ENCODE results near the gene RERE. TPM values are rescaled to one million over a fixed set of nuclear protein-coding genes. Genes with fewer than 3 reads are reported as not detected.

The RERE gene
- total and polyA plus RNA-seq, 2 donors (not counting 3 experiments of a cell fraction or from before 2014, with no cell fraction given) = 14.1 to 113 TPM

- no peak for FAIRE-seq
These were observed 248.2 kb downstream of the RERE start for GRCh38 chr1:8569242-8569641.

More at GRCh38 chr1:8569242-8569641, 248.2 kb downstream of the RERE start:
- POLR2A ChIA-PET = no interaction called here
- no peaks in the 10 kb centered on the region for H4K20me1 ChIP-seq (replicated peaks; ENCODE audit: control insufficient read depth, extremely low read depth, insufficient read depth, low read length)
- H3K9me1 ChIP-seq (replicated peaks; ENCODE audit: control insufficient read depth, extremely low read depth, insufficient read depth, low read length) = no peaks in the 10 kb centered on the region
- H3K4me2 ChIP-seq (ENCODE audit: insufficient read depth, low read length) = no peak overlapping the region
- no peak overlapping the region for H3K9ac ChIP-seq (replicated peaks; ENCODE audit: extremely low read depth, insufficient read depth, low read length)
- TF ChIP-seq GATA2 (IDR thresholded peaks at IDR 0.05; ENCODE audit: insufficient read depth, insufficient read length, low read depth, low read length) (no peak), JUN (IDR thresholded peaks at IDR 0.05; ENCODE audit: borderline replicate concordance, insufficient read depth, insufficient read length, low read depth) (no peak), FOS (IDR thresholded peaks at IDR 0.05; ENCODE audit: borderline replicate concordance, insufficient read depth, low read length) (no peak), POLR2A (IDR thresholded peaks at IDR 0.05; ENCODE audit: low read depth, low read length) (no peak), CTCF (IDR thresholded peaks at IDR 0.05; ENCODE audit: extremely low read depth in 1 of 2, insufficient read depth in 1 of 2, low read depth in 1 of 2, low read length in 2 of 2) (no peak), EZH2 (IDR thresholded peaks at IDR 0.05; ENCODE audit: borderline replicate concordance, low read depth, low read length, severe bottlenecking) (no peak), MYC (IDR thresholded peaks at IDR 0.05; ENCODE audit: low read depth, low read length) (no peak), POLR2AphosphoS5 (IDR thresholded peaks at IDR 0.05; ENCODE audit: insufficient read depth, low read depth, low read length) (no peak), MAX (IDR thresholded peaks at IDR 0.05; ENCODE audit: insufficient read depth, insufficient read length) (no peak)
- H3K4me3 ChIP-seq (replicated peaks in 1 of 3; ENCODE audit: insufficient read depth in 1 of 3, low read depth in 1 of 3, low read length in 3 of 3) = no peak overlapping the region
- no peaks in the 10 kb centered on the region for H3K27me3 ChIP-seq (ENCODE audit: control insufficient read depth in 2 of 2, insufficient read depth in 2 of 2, low read length in 2 of 2)
- intact Hi-C loops (cut with micrococcal nuclease) = loop anchor here (1.0 kb wide), 1 partner anchor 130 kb away; no protein-coding TSS in a partner anchor
- no peak overlapping the region for H2AFZ ChIP-seq (ENCODE audit: low read depth, low read length)
- no peaks in the 10 kb centered on the region for H3K9me3 ChIP-seq (replicated peaks; ENCODE audit: control insufficient read depth, insufficient read depth, low read length)
- no TSS peak for BruUV-seq (replicated peaks)
- CTCF ChIA-PET = interaction anchor here (0.6 to 4.1 kb wide), 11 partner anchors 7 to 280 kb away, joined by 3 to 39 read pairs (median 4); no protein-coding TSS in a partner anchor
- H3K4me1 ChIP-seq (ENCODE audit: control insufficient read depth, extremely low read depth, insufficient read depth, low read length) = peaks cover 27% of the 10 kb centered on the region
- H3K27ac ChIP-seq (ENCODE audit: insufficient read depth, low read depth, low read length) = no peak overlapping the region
- no peaks in the 10 kb centered on the region for H3K36me3 ChIP-seq (ENCODE audit: control insufficient read depth in 2 of 2, extremely low read depth in 1 of 2, insufficient read depth in 2 of 2, low read length in 2 of 2)
- dilution Hi-C loops (cut with MboI; ENCODE audit: extremely low pct_ligation_motif_present, low sequenced_read_pairs) = no loop called here
- peaks cover 6% of the 10 kb centered on the region for H3K79me2 ChIP-seq (ENCODE audit: control insufficient read depth, insufficient read depth, low read length)
- DNase-seq (ENCODE audit: low read depth, low spot score) = no peak
